Measurements from ENCODE around the gene FAM13A. TPM values are rescaled to one million over a fixed set of nuclear protein-coding genes. Genes with fewer than 3 reads are reported as not detected.

The FAM13A gene
- polyA plus RNA-seq, 1 of the 3 experiments (the other 2 are of a cell fraction): 0.67 TPM

DNA sequence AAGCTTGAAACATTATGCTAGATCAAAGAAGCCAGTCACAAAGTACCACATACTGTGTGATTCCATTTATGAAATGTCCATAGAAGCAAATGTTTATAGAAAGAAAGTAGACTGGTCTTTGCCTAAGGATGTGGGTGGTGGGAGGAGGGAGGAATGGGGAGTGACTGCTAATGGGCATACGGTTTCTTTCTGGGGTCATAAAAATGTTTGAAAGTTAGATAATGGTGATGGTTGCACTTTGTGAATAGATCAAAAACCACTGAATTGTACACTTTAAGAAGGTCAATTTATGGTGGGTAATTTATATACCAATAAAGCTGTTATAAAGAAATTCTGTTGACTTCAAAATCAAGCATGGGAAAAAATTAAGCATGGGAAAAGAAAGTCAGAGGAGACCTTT, 56.6 kb downstream of the FAM13A start:
- no peak for DNase-seq
- Histone ChIP-seq H4K20me1 (ENCODE audit: insufficient read depth) (no peaks in the 10 kb centered on the region), H3K27ac (ENCODE audit: low read depth in 2 of 2, low read length in 1 of 2) (no peak overlapping the region; a peak in 1 of 4 replicates), H3K79me2 (ENCODE audit: insufficient read depth) (no peaks in the 10 kb centered on the region), H3K9ac (no peak overlapping the region), H3K4me2 (no peak overlapping the region), H3K4me1 (ENCODE audit: control insufficient read depth in 1 of 2, insufficient read depth in 2 of 2, low read depth in 1 of 2, low read length in 1 of 2) (peaks cover 0 to 10% of the 10 kb centered on the region in 2 experiments; a peak in 2 of 4 replicates), H3K4me3 (ENCODE audit: low read depth in 2 of 2, low read length in 1 of 2) (no peak overlapping the region), H3F3A (replicated peaks; ENCODE audit: insufficient read depth) (no peaks in the 10 kb centered on the region), H3K36me3 (replicated peaks in 1 of 2; ENCODE audit: control insufficient read depth in 1 of 2, insufficient read depth in 2 of 2, low read length in 1 of 2) (no peaks in the 10 kb centered on the region), H3K9me2 (no peaks in the 10 kb centered on the region), H2AFZ (ENCODE audit: low read depth) (no peak overlapping the region), H3K27me3 (ENCODE audit: insufficient read depth) (no peaks in the 10 kb centered on the region), H3K9me3 (no peaks in the 10 kb centered on the region)
- no peak for TF ChIP-seq MEF2A (IDR thresholded peaks at IDR 0.05; ENCODE audit: borderline replicate concordance, low read depth)
- TF ChIP-seq, protein P1, sequence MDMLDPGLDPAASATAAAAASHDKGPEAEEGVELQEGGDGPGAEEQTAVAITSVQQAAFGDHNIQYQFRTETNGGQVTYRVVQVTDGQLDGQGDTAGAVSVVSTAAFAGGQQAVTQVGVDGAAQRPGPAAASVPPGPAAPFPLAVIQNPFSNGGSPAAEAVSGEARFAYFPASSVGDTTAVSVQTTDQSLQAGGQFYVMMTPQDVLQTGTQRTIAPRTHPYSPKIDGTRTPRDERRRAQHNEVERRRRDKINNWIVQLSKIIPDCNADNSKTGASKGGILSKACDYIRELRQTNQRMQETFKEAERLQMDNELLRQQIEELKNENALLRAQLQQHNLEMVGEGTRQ (IDR thresholded peaks at IDR 0.05; ENCODE audit: borderline replicate concordance, low read depth, low read length): no peak
- ChIA-PET CTCF (interaction anchor here (1.0 to 1.4 kb wide), 2 partner anchors 23 to 181 kb away, joined by 3 to 5 read pairs; no protein-coding TSS in a partner anchor), POLR2A (no interaction called here)
- WGBS (ENCODE audit: low lambda C conversion rate): 100% methylated on average over 1 of the region's 1 CpG

DNA sequence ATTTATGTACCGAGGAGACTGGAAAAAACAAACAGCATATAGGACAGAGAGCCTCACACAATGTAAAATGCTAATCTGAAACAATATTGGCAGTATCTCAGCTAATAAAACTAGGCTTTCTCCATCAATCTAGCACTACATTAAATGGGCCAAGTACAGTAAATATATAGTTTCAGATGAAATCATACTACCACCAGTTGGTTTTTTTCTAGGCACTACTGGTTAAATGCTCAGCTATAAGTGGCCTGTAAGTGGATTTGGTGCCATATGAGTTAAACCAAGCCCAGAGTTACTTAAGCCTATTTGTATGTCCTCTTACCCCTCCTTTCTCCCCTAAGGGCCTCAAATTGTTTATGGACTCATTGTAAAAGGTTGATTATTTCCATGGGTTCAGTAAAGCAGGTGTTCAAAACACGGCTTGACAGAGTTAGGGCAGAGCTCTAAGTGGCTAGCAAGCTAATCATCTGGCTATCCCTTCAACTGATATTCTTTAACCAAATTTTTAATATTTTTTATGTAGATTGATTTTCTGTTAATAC, 57.5 kb downstream of the FAM13A start:
- Histone ChIP-seq H2AFZ (ENCODE audit: low read depth) (no peak overlapping the region), H3F3A (replicated peaks; ENCODE audit: insufficient read depth) (no peaks in the 10 kb centered on the region), H3K27me3 (ENCODE audit: insufficient read depth) (no peaks in the 10 kb centered on the region), H3K27ac (ENCODE audit: low read depth in 2 of 2, low read length in 1 of 2) (no peak overlapping the region), H3K9ac (no peak overlapping the region), H4K20me1 (ENCODE audit: insufficient read depth) (no peaks in the 10 kb centered on the region), H3K4me1 (ENCODE audit: control insufficient read depth in 1 of 2, insufficient read depth in 2 of 2, low read depth in 1 of 2, low read length in 1 of 2) (peaks cover 0 to 10% of the 10 kb centered on the region in 2 experiments; a peak in 2 of 4 replicates), H3K9me2 (no peaks in the 10 kb centered on the region), H3K36me3 (replicated peaks in 1 of 2; ENCODE audit: control insufficient read depth in 1 of 2, insufficient read depth in 2 of 2, low read length in 1 of 2) (no peaks in the 10 kb centered on the region), H3K4me2 (no peak overlapping the region), H3K79me2 (ENCODE audit: insufficient read depth) (no peaks in the 10 kb centered on the region), H3K9me3 (no peaks in the 10 kb centered on the region), H3K4me3 (ENCODE audit: low read depth in 2 of 2, low read length in 1 of 2) (no peak overlapping the region)
- POLR2A ChIA-PET: no interaction called here
- 68% methylated on average over 2 of the region's 2 CpGs for WGBS (ENCODE audit: low lambda C conversion rate)
- CTCF ChIA-PET: interaction anchor here (0.7 to 3.6 kb wide), 3 partner anchors 25 to 180 kb away, joined by 3 to 15 read pairs (median 3); no protein-coding TSS in a partner anchor
- DNase-seq: no peak
- TF ChIP-seq, protein P2, sequence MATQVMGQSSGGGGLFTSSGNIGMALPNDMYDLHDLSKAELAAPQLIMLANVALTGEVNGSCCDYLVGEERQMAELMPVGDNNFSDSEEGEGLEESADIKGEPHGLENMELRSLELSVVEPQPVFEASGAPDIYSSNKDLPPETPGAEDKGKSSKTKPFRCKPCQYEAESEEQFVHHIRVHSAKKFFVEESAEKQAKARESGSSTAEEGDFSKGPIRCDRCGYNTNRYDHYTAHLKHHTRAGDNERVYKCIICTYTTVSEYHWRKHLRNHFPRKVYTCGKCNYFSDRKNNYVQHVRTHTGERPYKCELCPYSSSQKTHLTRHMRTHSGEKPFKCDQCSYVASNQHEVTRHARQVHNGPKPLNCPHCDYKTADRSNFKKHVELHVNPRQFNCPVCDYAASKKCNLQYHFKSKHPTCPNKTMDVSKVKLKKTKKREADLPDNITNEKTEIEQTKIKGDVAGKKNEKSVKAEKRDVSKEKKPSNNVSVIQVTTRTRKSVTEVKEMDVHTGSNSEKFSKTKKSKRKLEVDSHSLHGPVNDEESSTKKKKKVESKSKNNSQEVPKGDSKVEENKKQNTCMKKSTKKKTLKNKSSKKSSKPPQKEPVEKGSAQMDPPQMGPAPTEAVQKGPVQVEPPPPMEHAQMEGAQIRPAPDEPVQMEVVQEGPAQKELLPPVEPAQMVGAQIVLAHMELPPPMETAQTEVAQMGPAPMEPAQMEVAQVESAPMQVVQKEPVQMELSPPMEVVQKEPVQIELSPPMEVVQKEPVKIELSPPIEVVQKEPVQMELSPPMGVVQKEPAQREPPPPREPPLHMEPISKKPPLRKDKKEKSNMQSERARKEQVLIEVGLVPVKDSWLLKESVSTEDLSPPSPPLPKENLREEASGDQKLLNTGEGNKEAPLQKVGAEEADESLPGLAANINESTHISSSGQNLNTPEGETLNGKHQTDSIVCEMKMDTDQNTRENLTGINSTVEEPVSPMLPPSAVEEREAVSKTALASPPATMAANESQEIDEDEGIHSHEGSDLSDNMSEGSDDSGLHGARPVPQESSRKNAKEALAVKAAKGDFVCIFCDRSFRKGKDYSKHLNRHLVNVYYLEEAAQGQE (IDR thresholded peaks at IDR 0.05; ENCODE audit: low read depth, low read length): no peak
- TF ChIP-seq YY1 (IDR thresholded peaks at IDR 0.05; ENCODE audit: low read depth) (no peak), SMC3 (IDR thresholded peaks at IDR 0.05; ENCODE audit: low read depth, low read length) (no peak), GATA2 (CRISPR knock-in tag; IDR thresholded peaks at IDR 0.05) (no peak), TEAD4 (IDR thresholded peaks at IDR 0.05; ENCODE audit: borderline replicate concordance, insufficient read depth) (no peak), RFX5 (IDR thresholded peaks at IDR 0.05; ENCODE audit: low read length) (no peak), NFIC (IDR thresholded peaks at IDR 0.05; ENCODE audit: borderline replicate concordance) (no peak)
